Stimulated activated CD8-positive, alpha-beta memory T cell treated with anti-CD3 and anti-CD28 coated beads, Interleukin-15, amount 100 ng/mL, for 24 hours (primary cell): ENCODE results near the gene E2F2.
"Not testable (repeated sequence)": the region's sequence is repeated elsewhere in the genome, so short reads cannot be mapped to it uniquely, and the experiment has no call there.

Experiments
- DNase-seq: peaks from one replicate; pipeline ENCODE4 v3.0.0-alpha.2; 2020; ENCODE audit warnings: low read depth

Gene E2F2

DNA sequence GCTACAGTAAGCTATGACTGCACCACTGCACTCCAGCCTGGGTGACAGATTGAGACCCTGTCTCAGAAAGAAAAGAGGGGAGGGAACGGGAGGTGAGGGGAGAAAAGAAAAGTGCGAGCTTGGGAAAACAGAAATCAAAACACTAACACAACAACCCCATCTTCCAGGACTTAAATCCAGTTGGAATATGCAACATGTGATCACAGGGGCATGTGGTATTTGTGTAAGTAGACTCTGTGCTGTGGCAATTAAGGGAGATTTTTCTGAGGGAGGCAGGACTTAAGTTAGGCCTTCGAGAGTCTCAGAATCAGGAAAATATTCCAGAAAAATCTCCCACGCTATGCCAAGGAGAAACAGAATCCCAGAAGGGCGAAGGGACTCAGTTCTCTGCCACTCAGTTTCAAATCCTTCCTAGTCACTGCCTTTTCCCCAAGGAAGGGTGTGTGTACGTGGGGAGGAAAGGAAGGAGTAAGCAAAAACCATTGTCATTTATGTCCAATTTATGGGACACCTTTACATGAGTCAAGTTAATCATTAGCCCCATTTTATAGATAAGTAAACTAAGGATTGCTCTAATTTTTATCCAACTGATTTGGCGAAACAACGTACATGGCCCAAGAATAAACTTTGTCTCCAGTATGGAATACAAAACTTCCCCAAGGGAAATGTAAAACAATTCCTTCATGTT is 16.0 kb upstream of the E2F2 start:
- no peak for DNase-seq

DNA sequence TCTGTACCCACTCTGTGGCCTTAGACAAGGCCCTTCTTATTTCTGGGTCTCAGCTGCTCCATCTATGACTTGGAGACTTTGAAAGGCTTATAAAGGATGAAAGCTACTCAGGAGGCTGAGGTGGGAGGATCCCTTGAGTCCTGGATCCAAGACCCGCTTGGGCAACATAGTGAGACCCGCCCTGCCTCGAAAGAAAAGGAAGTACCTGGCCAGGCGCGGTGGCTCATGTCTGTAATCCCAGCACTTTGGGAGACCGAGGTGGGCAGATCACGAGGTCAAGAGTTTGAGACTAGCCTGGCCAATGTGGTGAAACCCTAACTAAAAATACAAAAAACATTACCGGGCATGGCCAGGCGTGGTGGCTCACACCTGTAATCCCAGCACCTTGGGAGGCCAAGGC is 14.8 kb upstream of the E2F2 start:
- no peak for DNase-seq

DNA sequence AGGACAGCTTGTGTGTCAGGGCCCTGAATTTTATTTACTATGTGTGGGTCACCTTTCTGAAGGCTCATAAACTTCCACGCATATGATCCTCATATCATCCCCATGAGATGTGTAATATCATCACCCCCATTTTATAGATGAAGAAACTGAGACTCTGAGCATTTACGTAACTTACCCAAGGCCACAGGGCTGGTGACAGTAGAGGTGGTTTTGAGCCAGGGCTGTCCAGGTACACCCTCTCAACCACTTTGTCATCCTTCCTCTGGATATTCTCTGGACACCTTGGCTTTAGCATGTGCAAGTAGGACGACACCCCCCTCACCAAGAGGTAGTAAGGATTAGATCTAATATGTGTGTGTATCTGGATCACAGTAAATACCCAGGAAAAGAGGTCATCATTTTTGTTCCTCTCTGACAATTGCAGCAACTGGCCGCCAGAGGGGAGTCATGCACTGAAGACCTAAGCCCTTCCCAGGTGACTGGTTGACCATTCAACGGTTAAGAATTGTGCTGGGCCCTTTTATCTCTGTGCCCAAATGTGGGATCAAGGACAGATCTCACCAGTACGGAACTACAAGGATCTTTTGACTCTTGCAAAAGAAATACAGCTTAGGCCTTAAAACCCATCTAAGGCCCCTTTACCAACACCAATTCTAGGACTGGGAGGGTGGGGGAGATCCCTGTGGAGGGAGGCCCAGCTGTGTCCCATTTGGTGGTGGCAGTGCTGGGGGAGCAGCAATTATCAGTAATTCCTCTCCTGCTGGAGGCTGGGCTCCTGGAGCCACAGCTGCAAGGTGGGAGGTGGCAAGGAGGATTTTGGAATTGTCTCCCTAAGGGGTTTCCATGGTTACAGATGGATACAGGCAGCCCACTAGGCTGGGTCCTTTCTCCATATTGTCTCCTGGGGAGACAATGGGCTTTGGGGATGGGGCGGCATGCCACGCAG is 13.7 kb upstream of the E2F2 start:
- no peak for DNase-seq

DNA sequence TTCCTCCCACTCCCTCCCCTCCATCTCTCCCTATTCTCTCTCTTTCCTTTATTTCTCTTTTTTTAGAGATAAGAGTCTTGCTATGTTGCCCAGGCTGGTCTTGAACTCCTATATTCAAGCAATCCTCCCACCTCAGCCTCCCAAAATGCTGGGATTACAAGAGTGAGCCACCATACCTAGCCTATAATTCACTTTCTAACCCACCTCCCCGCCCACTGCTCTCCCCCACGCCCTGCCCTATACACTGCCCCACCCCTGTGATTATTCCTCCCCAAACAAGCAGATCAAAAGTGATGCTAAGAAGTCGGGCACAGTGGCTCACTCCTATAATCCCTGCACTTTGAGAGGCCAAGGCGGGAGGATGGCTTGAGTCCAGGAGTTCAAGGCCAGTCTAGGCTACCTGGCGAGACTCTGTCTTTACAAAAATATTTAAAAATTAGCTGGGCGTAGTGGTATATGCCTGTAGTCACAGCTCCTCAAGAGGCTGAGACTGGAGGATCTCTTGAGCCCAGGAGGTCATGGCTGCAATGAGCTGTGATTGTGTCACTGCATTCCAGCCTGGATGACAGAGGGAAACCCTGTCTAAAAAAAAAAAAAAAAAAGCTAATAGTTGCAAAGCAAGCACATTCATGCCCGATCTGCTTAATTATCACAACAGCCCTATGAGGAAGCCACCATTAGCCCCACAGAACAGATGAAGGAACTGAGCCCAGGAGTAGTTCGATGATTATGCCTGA is 12.8 kb upstream of the E2F2 start:
- DNase-seq = no peak

DNA sequence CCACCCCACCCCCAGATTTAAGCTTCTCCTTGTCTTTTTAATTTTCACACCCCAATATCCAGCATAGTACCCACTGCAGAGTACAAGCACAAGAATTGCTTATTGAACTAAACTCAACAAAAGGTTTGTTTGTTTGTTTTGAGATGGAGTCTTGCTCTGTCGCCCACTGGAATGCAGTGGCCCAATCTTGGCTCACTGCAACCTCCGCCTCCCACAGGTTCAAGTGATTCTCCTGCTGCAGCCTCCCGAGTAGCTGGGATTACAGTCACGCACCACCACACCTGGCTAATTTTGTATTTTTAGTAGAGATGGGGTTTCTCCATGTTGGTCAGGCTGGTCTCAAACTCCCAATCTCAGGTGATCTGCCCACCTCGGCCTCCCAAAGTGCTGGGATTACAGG is 11.9 kb upstream of the E2F2 start:
- not testable (repeated sequence) for DNase-seq

GRCh38 chr1:23539698-23540266 is 8.7 kb upstream of the E2F2 start:
- DNase-seq = peak; percentile 69

GRCh38 chr1:23537296-23537973 is 6.4 kb upstream of the E2F2 start:
- no peak for DNase-seq

DNA sequence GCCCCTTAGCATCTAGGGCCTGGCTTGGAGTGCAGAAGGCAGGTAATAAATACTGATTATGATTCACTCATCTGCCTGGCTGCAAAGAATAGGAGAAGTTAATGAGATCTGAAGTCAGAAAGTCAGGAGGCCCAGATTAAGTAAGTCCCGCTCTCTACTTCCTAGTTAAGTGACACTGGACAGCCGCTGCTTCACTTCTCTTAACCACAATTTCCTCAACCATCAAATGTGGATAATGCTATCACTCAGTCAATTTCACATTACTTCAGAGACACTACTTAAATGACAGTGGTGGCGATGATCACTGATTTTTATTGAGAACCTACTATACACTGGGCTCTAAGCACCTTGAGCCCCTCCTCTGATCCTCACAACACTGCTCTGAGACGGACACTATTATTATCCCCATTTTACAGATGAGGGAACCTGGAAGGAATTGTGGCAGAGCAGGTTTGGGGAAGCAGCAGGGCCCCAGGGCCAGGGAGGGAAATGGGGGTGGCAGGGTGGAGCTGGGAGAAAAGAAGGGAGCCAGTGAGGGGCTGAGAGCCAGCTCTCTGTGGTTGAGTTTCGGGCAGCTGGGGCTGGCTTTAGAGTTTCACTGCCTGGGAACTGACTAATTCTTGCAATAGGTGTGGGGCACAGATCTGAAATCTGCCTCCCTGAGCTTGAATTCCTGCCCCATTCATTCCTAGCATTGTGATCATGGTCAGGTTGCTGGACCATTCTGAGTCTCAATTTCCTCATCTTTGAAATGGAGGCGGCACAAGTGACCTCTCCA is 2.4 kb upstream of the E2F2 start:
- no peak for DNase-seq

DNA sequence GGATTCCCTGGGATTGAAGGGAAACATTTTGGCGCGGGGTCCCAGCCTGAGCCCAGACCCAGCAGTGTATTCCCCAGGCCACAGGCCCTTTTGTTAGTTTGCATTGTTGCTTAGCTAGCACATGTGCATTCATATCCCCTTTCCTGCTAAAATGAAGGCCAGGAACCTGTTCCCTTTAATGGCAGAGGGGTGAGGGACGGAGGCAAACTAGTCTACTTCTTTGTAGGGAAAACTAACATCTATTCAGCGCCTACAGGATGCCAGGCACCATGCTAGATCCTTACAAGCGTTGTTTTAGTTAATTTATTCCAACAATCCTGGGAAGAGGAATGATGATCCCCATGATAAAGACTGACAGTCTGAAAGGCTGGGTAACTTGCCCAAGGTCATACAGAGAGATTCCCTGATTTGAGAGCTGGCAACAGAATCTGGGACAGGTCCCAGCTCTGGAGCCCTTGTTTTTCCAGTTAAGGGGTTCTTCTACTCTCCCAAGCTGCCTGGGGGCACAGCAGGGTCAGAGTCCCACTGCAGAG is 595 bp upstream of the E2F2 start:
- DNase-seq = no peak

DNA sequence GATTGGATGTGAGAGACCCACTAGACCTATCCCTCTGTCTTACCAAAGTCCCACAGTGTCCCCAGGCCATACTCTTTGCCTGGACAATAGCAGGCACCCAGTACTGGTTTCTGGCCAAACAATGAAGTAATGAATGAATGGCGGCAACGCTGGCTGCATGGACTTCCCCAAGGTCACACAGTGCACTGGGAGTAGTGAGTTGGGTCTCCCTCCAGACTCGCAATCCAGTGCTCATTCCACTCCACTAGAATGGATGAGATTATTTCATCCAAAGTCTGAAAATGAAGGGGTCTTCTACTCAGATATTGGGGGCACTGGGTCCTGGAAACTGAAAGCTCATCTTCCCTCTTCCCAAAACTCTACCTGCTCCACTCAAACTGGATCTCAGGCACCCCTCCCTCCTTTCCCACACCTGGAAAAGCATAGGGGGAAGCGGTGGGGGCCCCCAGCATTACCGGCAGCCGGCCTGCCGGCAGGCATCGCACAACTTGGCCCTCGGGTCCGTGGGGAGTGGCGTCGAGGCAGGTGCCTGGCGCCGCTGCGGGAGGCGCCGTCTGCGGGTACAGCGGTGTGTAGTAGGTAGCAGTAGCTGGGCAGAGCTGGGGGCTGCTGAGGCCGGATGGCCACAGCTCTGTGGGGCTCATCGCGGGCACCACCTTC is 816 bp downstream of the E2F2 start:
- DNase-seq = no peak

DNA sequence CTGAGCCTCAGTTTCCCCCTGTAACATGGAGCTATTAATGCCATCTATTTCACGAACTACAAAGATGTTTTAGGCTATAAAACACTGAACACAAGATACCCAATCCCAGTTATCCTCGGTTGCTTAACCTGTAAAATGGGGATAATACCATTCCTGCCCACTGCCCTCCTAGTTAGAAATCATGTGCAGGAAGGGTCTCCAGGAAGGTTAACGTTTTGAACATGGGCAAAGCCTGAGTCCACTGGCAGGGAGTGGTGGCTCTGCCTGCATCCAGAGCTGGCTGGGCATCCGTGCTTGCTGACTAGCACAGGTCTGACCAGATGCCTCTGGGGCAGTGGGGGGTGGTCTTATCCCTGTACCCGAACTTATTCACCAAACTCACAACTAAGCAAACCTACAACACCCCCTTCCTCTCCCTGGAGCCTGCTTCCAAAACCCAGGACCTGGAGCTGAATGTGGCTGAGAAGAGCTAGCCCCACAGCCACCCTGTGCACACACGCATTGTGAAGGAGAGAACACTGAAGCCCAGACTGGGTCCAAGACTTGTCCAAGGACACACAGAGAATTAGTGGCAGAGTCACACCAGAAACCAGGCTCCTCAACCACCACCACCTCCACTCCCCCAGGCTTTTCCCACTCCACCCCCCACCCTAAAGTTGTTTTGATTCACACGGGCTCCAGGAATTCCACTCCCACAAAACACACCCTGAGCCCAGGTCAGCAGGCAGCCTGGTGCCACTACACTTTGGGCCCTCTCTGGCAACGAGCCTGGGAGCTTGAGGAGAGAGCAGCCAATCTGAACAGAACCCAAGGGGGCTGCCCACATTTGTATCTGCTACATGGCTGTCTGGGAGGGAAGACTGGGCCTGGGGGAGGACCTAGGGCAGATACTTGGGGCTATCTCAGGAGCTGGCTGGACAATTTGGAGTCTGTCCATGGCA is 1.6 kb downstream of the E2F2 start:
- no peak for DNase-seq

DNA sequence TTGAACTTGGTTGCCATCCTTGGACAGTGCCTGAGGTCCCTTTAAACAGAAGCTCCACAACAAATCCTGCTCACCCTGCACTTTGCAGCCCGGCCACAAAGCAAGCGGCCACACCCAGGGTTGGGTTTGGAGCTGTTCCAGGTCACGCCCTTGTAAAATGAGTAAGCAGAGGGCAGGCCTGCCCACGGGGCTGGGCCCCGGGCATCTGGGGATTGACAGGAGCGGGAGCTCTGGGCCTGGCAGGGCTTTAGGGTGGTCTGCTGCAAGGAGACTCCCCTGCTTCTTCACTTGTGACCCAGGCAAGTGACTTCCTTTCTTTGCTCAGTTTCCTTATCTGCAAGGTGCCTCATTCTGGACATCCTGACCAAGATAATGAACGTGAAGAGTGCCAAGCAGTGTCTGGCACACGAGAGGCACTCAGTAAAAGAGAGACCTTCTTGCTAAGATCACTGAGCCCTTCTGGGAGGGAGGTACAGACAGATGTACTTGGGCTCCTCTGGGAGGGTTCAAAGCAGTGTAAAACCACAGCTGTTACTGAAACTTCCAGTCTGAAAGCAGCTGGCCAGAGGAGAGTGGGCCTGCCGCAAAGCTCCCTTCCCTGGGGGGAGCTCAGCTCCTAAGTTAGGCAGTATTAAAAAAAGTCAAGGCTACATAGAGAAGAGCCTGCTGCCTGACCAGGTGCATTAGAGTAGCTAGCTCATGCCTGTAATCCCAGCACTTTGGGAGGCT is 2.6 kb downstream of the E2F2 start:
- peak; percentile 67 for DNase-seq

DNA sequence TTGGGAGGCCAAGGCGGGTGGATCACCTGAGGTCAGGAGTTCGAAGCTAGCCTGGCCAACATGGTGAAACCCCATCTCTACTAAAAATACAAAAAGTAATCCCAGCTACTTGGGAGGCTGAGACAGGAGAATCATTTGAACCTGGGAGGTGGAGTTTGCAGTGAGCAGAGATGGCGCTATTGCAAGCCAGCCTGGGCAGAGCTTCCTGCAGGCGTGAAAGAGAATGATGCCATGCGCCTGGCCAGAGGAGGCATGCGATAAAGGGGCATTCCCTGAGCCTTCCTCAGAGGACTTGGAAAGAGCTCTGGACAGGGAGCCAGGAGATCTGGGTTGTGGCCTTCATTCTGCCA is 3.2 kb downstream of the E2F2 start:
- no peak for DNase-seq

- DNase-seq = no peak
Measured at GRCh38 chr1:23527366-23527765, 3.7 kb downstream of the E2F2 start.

- DNase-seq = no peak
Measured at GRCh38 chr1:23526329-23527041, 4.5 kb downstream of the E2F2 start.

- no peak for DNase-seq
Measured at GRCh38 chr1:23525558-23526250, 5.3 kb downstream of the E2F2 start.
